NCI-H748 (cell line): ENCODE data around the gene MACROD2.
A peak's percentile ranks its signal among the peaks of the same experiment; 100 is the strongest.

ENCODE experiments used
- DNase-seq: peaks from one replicate; lab custom pipeline; 2025; ENCODE audit not compliant: unreplicated experiment; lab: John Stamatoyannopoulos, UW

Gene MACROD2

GRCh38 chr20:14332866-14333265 is 337.6 kb downstream of the MACROD2 start:
- no peak for DNase-seq

- DNase-seq = no peak
Observed at GRCh38 chr20:14333721-14334120, 338.4 kb downstream of the MACROD2 start.

- DNase-seq = peak; percentile 85
Observed at GRCh38 chr20:14334306-14334930, 339.1 kb downstream of the MACROD2 start.

- no peak for DNase-seq
Observed at GRCh38 chr20:14335052-14335451, 339.7 kb downstream of the MACROD2 start.

DNA sequence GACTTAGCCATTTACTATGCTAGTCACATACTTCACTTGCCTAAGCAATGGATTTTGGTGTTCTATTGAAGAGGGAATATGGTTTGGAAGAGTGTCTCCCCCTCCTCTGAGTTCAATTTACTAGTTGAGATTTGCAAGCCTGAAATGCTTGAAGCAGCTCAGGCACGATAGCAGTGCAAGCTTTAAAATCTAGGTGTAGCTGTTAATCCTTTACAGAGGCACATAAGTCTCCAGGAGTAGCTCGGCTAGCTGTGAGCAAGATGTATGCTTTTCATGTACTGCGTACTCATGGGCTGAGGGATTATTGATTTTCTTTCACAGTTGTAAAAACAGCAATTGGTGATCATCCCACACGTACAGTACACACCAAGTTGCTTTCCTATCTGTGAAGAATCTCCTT is 341.4 kb downstream of the MACROD2 start:
- DNase-seq = peak; percentile 60

DNA sequence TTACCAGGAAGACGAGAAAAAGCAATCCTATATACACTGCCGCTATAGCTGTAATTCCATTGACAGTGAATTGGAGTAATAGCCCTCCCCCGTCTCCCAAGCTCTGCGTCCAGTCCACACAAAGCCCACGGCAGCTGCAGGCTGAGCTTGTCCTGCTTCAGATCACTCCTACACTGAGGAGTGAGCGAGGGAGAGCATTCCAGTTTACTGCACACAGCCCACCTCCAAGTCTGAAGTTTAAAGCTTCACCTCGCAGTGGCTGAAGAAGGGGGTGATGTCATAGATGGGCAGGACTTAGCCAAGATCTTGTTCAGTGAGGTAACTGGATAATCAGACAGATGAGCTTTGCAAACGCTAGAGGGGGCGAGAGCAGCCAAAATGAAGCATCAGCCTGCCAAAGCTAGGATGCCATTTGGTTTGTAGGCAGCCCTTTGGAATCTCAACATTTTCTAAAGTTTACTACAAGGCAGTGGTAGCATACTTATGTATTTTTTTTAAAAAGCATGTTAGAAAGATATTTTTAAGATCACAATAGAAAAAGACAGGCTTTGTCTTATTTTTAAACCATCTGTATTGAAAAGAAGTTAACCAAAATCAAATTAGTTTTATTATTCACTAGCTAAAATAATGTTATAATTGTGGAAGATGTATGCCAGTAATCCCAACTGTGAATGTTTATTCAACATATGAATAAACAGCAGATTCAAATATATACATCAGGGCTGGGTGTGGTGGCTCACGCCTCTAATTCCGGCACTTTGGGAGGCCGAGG is 342.3 kb downstream of the MACROD2 start, which contains the start of gene FLRT3:
Gene FLRT3, minus strand, starts transcription at position 213 of the 772 bp plus-strand sequence. CDS start 10,106 bp downstream, outside the sequence.
- DNase-seq = peak; percentile 95

DNA sequence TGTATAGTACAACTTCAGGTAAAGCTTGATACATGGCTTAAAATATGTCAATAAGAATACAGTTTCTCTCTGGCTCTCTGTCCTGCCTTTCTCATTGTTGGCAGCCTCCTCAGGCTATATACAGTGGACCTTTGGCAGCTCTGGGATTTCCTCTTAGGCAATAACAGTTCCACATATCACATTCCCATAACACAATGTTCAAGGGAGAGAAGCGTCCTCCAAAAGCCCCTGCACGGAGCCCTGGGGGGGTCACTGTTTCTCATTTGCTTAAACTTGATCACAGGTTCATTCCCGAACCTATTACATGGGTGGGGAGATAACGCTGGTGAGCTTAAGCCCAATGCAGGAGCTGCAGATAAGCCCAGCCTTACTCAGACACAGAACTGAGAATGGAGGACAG is 346.5 kb downstream of the MACROD2 start:
- DNase-seq = no peak

DNA sequence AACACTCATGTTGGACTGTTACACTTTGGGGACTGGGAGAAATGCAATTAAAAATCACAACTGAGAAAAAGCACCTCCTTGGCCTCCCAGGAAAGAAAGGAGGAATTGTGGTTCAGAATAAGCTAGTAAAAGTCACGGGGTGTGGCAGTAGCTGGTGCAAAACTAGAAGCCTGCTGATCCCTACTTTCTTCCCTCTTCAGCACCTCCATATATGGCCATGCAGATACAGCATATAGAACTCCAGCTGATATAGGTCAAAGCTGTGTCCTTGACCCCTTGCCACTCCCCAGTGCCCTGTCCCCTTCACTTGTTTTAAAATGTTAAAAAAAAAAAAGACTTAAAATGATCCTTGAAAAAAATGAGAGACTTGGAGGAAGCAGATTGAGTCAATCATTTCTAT is 347.6 kb downstream of the MACROD2 start:
- no peak for DNase-seq

DNA sequence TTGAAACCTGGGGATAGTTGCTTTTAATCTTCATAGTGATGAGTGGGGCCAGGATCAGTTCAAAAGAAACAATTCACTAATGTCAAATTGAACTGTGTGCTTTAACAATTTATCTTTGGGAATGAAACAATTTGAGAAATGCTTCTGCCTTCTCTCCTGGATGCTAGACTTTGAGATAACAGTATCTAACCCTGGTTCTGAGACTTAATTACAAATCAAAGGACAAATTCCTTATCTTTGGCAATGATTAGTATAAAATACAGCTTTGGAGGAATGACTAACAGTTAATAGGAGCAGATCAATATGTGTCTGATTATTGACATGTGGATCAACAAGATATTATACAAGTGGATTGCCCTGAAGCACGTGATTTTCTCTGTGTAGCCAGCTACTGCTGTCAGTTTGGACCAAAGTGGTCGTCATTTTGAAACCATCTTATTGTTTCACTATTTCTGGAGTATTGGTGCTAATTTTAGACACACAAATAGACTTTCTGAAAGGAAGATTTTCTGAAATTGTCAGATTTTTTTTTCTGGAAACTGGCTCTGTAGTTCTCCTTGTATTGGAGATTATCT is 348.3 kb downstream of the MACROD2 start:
- no peak for DNase-seq

DNA sequence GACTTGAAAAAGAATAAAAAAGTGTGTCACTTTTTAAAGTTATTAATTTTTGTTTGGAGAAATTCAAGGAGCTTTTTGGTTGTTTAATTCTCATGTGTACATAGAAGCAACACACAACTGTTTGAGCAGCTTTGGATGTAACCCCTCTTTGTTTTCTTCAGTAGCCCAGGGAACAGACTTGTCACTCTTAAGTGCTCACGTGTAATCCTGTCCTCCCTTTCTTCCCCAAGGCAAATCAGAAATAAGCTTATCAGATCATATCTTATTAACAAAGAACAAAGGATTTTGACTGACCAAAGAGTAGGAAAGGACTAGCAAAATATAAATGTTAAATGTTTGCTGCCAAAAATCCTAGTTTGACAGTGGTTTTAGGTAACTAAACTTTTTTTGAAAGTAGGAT is 349.4 kb downstream of the MACROD2 start:
- peak; percentile 39 for DNase-seq

DNA sequence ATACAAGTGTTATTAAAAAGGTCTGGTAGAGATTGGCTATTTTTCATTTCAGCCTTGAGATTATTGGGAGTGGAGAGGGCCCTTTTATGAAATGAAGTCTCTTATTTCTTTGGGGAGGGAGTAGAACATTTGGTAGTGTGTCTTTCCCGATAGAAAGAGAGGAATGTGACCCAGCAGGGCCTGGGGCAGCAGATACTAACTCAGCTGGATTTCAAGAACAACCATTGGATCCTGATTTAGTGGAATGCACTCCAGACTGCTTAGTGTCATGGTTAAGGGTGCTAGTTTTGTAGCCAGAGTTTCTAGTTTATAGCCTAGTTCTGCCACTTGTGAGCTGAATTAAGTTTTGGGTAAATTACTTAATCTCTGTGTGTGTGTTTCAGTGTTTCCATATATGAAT is 360.5 kb downstream of the MACROD2 start:
- no peak for DNase-seq

- DNase-seq = no peak
Observed at GRCh38 chr20:14360416-14360815, 365.1 kb downstream of the MACROD2 start.

GRCh38 chr20:14361509-14362345 is 366.4 kb downstream of the MACROD2 start:
- DNase-seq = no peak

DNA sequence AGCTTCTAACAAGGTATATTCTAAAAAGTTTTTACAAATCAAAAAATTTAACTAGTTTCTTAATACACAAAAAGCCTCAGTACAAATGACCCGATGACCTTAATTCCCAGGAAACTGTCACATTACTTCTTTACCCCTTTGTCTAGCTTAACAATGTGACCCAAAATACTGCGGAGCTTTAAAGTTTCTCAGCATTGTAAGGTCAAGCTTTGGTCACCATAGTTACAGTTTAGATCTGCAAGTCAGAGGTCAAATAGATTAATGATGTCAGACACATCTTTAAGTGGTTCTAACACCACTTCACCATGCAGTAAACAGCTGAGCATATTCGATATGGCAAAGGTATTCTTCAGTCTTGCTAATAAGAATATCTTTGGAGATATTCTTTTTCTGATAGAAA is 378.9 kb downstream of the MACROD2 start:
- peak; percentile 56 for DNase-seq

DNA sequence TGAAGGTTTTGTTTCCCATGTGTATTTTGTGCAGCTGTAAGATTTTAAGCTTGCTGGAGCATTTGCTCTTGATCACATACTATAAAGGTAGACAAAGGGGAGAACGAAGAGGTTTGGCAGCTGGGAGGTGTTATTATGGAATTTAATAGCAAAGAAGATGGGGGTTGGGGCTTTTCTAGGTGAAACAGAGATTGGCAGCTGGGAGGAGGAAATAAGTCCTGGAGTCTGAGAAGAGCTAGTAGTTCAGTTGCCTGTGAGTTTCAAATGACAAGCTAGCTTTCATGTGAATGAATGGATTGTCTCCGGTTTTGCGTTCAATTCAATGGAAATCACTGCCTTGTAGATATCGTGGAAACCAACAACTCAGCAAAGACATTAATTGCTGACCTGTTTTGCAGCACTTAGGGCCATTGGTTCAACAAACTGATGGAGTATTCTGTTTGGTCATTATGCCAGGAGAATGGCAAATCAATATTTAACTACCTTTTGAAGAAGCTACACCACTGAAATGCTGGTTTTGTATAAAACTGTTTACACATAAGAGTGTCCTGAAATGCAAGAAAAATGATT is 380.2 kb downstream of the MACROD2 start:
- DNase-seq = peak; percentile 98

DNA sequence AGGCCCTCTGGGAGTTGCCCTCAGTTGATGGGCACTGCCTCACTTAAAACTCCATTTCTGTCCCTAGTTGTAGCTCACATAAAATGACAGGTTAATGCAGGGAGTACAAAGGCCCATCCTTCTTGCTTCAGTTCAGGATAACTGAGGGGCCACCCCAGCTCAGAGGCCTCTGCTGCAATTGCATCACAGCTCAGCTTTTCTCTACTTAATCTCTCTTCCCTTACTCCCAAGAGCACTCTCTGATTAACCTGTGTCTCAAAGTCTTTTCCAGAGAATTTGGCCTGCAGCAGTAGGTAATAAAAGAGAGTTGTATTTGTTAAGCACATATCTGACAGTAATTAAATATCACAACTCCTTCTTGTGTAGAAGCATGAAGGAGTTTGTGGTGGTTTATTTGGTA is 383.0 kb downstream of the MACROD2 start:
- no peak for DNase-seq

GRCh38 chr20:14383335-14383734 is 388.0 kb downstream of the MACROD2 start:
- no peak for DNase-seq

GRCh38 chr20:14384416-14385175 is 389.3 kb downstream of the MACROD2 start:
- no peak for DNase-seq

DNA sequence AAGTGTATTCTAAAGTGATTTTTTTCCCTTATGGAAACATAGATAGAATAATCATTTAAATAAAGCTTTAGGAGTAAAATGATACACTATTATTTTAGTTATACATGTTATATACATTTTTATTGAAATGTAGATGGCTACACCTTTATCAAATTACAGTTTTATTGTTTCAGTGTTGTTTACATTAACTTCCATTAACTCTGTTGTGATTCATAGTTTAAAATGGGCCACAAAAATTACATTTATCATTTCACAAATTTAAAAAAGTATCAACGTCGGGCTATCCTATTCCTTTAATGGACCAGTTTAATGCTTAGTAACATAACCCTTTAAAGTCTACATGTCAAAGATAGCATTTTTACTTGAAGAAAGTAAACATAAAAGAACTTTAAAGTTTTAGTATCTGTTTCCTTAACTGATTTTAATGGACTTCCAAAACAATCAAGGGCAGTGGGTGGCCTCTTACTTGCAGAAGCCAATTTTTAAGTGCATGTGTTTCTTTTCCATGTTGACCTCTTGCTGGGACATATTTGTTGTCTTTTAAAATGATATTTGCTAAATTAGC is 389.9 kb downstream of the MACROD2 start:
- DNase-seq = no peak

DNA sequence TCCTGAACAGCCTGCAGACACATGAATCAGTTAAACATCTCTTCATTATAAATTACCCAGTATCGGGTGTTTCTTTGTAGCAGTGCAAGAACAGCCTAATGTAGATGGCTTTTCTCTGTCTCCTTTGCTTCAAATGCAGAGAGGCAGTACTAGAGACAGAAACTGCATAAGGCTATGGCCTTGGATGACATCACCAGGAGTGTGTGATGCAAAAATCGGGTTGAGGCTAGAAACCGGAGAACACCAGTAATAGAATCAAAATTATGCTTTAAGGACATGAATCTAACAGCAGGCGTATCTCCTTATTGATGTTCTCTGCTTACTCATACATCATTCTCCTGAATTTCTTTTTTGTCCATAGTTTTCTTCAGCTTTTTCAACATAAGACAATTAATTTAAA is 391.4 kb downstream of the MACROD2 start:
- no peak for DNase-seq
